Neural progenitor cell (in vitro differentiated cells): ENCODE measurements around the gene ASGR1. TPM values are rescaled to one million over a fixed set of nuclear protein-coding genes. Genes with fewer than 3 reads are reported as not detected.

Experiments used
- DNase-seq: peaks from one replicate; pipeline ENCODE4 v3.0.0-alpha.2; 2016; ENCODE audit warnings: low spot score
- H2AFZ ChIP-seq: fragments of 200-600 bp; sonication (generic); replicated peaks from 2 replicates; pipeline ENCODE4 v1.6.1; 2016; ENCODE audit warnings: antibody characterized with exemption
- H3F3A ChIP-seq: fragments of 200-600 bp; sonication (generic); 2 replicates; pipeline ENCODE4 v1.6.1; 2016; ENCODE audit warnings: antibody characterized with exemption, low read depth
- H3K27ac ChIP-seq: fragments of 200-600 bp; sonication (generic); 2 replicates; pipeline ENCODE4 v1.5.1; 2016; ENCODE audit warnings: mild to moderate bottlenecking
- H3K27me3 ChIP-seq: fragments of 200-600 bp; sonication (generic); 2 replicates; pipeline ENCODE4 v1.6.1; 2016; ENCODE audit warnings: mild to moderate bottlenecking, moderate library complexity
- H3K36me3 ChIP-seq: fragments of 200-600 bp; sonication (generic); 2 replicates; pipeline ENCODE4 v1.5.1; 2016
- H3K4me1 ChIP-seq: fragments of 200-600 bp; sonication (generic); 2 replicates; pipeline ENCODE4 v1.6.1; 2016; ENCODE audit warnings: mixed run types
- H3K4me2 ChIP-seq: fragments of 200-600 bp; sonication (generic); 2 replicates; pipeline ENCODE4 v1.6.1; 2016
- H3K4me3 ChIP-seq: fragments of 200-600 bp; sonication (generic); 2 replicates; pipeline ENCODE4 v1.5.1; 2016
- H3K79me2 ChIP-seq: fragments of 200-600 bp; sonication (generic); 2 replicates; pipeline ENCODE4 v1.6.1; 2016; ENCODE audit warnings: low read depth
- H3K9ac ChIP-seq: fragments of 200-600 bp; sonication (generic); 2 replicates; pipeline ENCODE4 v1.6.1; 2016
- H3K9me3 ChIP-seq: fragments of 200-600 bp; sonication (generic); 2 replicates; pipeline ENCODE4 v1.5.1; 2016; ENCODE audit warnings: low read depth
- H4K20me1 ChIP-seq: fragments of 200-600 bp; sonication (generic); 2 replicates; pipeline ENCODE4 v1.6.1; 2016; ENCODE audit warnings: low read depth
- H3K27ac Mint-ChIP-seq: 3 replicates; pipeline ENCODE4 v1.8.0; 2021; ENCODE audit warnings: mixed read lengths
- H3K27me3 Mint-ChIP-seq: 2 replicates; pipeline ENCODE4 v1.8.0; 2022; ENCODE audit warnings: low read depth, mild to moderate bottlenecking, inconsistent platforms, moderate library complexity, mixed read lengths; ENCODE audit not compliant: insufficient read depth
- H3K36me3 Mint-ChIP-seq: 3 replicates; pipeline ENCODE4 v1.8.0; 2021; ENCODE audit warnings: mixed read lengths
- H3K4me1 Mint-ChIP-seq: 3 replicates; pipeline ENCODE4 v1.8.0; 2021; ENCODE audit warnings: mixed read lengths
- H3K4me3 Mint-ChIP-seq: 3 replicates; pipeline ENCODE4 v1.8.0; 2021; ENCODE audit warnings: mild to moderate bottlenecking, moderate library complexity, mixed read lengths
- H3K9me3 Mint-ChIP-seq: 3 replicates; pipeline ENCODE4 v1.8.0; 2020; ENCODE audit warnings: mixed read lengths
- EZH2 ChIP-seq: fragments of 200-600 bp; sonication (generic); IDR thresholded peaks from 2 replicates; pipeline ENCODE4 v1.6.1; 2017; ENCODE audit warnings: antibody characterized with exemption, mild to moderate bottlenecking, moderate library complexity
- EZH2phosphoT487 ChIP-seq: fragments of 200-600 bp; sonication (generic); IDR thresholded peaks from 2 replicates; pipeline ENCODE4 v1.6.1; 2017; ENCODE audit warnings: antibody characterized with exemption
- total RNA-seq: library from RNA; depleted of rRNA; stranded (reverse); fragments of >200 nt; gene quantifications from 2 replicates; pipeline ENCODE4 v1.2.3, GENCODE V29; 2015; ENCODE audit warnings: low replicate concordance
- TF ChIP-seq, protein P1 (sequence below): fragments of 200-600 bp; sonication (generic); IDR thresholded peaks from 2 replicates; pipeline ENCODE4 v1.5.1; 2017; ENCODE audit warnings: antibody characterized with exemption, mild to moderate bottlenecking

Gene ASGR1
- total RNA-seq, 1 donor from 2014 or later, result 3.1 TPM

DNA sequence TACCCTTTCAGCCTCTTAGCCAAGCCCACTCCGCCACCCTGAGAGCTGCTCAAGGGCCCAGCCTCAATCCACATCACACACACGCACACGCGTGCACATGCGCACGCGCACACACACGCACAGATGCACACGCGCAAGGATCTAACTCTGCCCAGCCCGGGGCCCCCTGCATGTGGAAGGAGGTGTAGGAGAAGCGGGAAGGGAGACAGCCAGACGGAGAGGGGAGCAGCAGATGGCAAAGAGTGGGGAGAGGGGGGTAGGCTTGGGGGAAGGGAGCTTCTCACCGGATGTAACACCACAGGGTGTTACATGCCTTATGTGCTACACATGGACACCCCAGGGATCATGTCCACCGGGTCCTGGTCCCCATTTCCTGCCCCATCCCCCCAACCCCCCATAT lies 25.2 kb upstream of the ASGR1 start:
- Histone ChIP-seq H3K79me2 (peaks cover 42% of the 10 kb centered on the region), H3K4me2 (peak overlapping the region; percentile 76), H3K27ac (no peak overlapping the region), H3K9me3 (no peaks in the 10 kb centered on the region), H3K27me3 (no peaks in the 10 kb centered on the region), H3F3A (peaks cover 32% of the 10 kb centered on the region), H3K4me1 (peaks cover 34% of the 10 kb centered on the region), H2AFZ (no peak overlapping the region), H3K36me3 (peaks cover 11% of the 10 kb centered on the region), H4K20me1 (peaks cover 25% of the 10 kb centered on the region), H3K4me3 (peak overlapping the region; percentile 58), H3K9ac (no peak overlapping the region)
- H3K9me3 Mint-ChIP-seq, result no peaks in the 10 kb centered on the region
- H3K27ac Mint-ChIP-seq, result peak overlapping the region; percentile 90
- no peak for DNase-seq
- H3K4me1 Mint-ChIP-seq, result peaks cover 53% of the 10 kb centered on the region
- H3K4me3 Mint-ChIP-seq, result peak overlapping the region; percentile 78
- peaks cover 26% of the 10 kb centered on the region for H3K36me3 Mint-ChIP-seq
- TF ChIP-seq, protein P1, sequence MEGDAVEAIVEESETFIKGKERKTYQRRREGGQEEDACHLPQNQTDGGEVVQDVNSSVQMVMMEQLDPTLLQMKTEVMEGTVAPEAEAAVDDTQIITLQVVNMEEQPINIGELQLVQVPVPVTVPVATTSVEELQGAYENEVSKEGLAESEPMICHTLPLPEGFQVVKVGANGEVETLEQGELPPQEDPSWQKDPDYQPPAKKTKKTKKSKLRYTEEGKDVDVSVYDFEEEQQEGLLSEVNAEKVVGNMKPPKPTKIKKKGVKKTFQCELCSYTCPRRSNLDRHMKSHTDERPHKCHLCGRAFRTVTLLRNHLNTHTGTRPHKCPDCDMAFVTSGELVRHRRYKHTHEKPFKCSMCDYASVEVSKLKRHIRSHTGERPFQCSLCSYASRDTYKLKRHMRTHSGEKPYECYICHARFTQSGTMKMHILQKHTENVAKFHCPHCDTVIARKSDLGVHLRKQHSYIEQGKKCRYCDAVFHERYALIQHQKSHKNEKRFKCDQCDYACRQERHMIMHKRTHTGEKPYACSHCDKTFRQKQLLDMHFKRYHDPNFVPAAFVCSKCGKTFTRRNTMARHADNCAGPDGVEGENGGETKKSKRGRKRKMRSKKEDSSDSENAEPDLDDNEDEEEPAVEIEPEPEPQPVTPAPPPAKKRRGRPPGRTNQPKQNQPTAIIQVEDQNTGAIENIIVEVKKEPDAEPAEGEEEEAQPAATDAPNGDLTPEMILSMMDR, result no peak
- TF ChIP-seq EZH2phosphoT487, result no peak
- no peak for TF ChIP-seq EZH2
- H3K27me3 Mint-ChIP-seq, result peaks cover 2% of the 10 kb centered on the region

DNA sequence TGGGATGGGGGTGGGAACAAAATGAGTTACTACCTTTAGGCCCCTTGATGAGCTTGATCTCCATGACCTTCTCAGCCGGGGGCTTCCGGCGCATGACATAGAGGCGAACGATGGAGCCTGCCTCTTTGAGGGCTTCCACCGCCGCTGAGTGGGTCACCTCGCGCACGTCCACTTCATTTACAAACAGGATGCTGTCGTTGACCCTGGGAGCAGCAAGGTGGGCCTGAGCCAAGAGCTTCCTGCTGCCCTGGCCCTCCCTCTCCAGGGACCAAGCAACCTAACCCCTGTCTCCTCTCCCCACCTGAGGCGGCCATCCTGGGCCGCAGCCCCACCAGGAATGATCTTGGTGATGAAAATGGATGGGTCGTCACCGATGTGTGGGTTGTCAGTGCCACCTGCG lies 24.2 kb upstream of the ASGR1 start:
- no peaks in the 10 kb centered on the region for H3K9me3 Mint-ChIP-seq
- Histone ChIP-seq H3K27me3 (no peaks in the 10 kb centered on the region), H3K9ac (no peak overlapping the region)

DNA sequence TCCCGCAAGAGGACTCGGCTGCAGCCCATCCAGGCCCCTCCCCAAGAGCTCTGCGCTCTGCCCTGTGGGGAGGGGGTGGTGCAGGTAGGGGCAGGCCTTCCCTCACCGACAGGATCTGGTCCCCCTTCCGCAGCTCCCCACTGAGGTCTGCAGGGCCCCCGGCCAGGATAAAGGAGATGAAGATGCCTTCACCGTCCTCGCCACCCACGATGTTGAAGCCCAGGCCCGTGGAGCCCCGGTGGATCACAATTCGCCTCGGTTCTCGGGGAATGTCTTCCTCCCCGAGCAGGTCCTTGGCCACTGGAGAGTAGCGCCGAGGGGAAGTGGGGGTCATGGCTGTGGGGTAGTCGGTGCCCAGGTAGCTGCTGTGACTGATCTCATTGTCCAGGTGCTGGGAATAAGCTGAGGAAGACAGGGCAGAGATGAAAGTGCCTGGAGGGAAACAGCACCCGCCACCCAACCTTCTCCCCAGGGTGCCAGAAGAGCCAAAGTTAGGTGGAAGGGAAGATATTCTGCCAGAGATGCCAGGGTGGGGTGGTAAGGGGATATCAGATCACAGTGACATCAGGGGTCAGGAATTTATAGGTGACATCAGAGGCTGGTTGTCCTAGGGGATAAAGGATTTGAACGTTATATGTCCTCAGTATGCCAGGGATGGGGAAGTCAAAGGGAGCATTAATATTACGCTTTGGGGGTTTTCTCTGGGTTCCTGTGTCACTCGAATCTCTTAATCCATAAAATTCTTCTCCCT lies 17.7 kb upstream of the ASGR1 start:
- H3K4me2 ChIP-seq, result no peak overlapping the region
- H3K9ac ChIP-seq, result no peak overlapping the region
- no peak overlapping the region for H3K27ac ChIP-seq
- no peak overlapping the region for H3K4me3 Mint-ChIP-seq
- no peaks in the 10 kb centered on the region for H3K9me3 Mint-ChIP-seq
- peaks cover 4% of the 10 kb centered on the region for H4K20me1 ChIP-seq
- no peak overlapping the region for H3K27ac Mint-ChIP-seq
- TF ChIP-seq EZH2phosphoT487, result no peak
- TF ChIP-seq, protein P1, result no peak
- no peak for TF ChIP-seq EZH2
- H3K4me1 Mint-ChIP-seq, result peaks cover 10% of the 10 kb centered on the region
- peaks cover 3% of the 10 kb centered on the region for H3F3A ChIP-seq
- no peaks in the 10 kb centered on the region for H3K79me2 ChIP-seq
- H2AFZ ChIP-seq, result no peak overlapping the region
- H3K4me1 ChIP-seq, result no peaks in the 10 kb centered on the region
- H3K36me3 Mint-ChIP-seq, result peaks cover 29% of the 10 kb centered on the region
- no peak for DNase-seq
- H3K4me3 ChIP-seq, result no peak overlapping the region
- H3K9me3 ChIP-seq, result no peaks in the 10 kb centered on the region
- H3K27me3 ChIP-seq, result no peaks in the 10 kb centered on the region
- H3K27me3 Mint-ChIP-seq, result peaks cover 7% of the 10 kb centered on the region
- peaks cover 4% of the 10 kb centered on the region for H3K36me3 ChIP-seq

More for the DNA sequence above, 24.2 kb upstream of the ASGR1 start:
- Histone ChIP-seq H3K36me3 (peaks cover 11% of the 10 kb centered on the region), H3K4me1 (peaks cover 25% of the 10 kb centered on the region), H3F3A (peaks cover 23% of the 10 kb centered on the region), H4K20me1 (peaks cover 16% of the 10 kb centered on the region), H3K4me2 (no peak overlapping the region), H3K27ac (no peak overlapping the region), H3K4me3 (no peak overlapping the region), H3K79me2 (peaks cover 32% of the 10 kb centered on the region), H3K9me3 (no peaks in the 10 kb centered on the region), H2AFZ (no peak overlapping the region)
- Mint-ChIP-seq H3K36me3 (peaks cover 26% of the 10 kb centered on the region), H3K27ac (no peak overlapping the region), H3K27me3 (peaks cover 2% of the 10 kb centered on the region), H3K4me1 (peaks cover 43% of the 10 kb centered on the region), H3K4me3 (peak overlapping the region; percentile 78)
- DNase-seq, result no peak
- no peak for TF ChIP-seq EZH2phosphoT487
- TF ChIP-seq, protein P1, result no peak
- no peak for TF ChIP-seq EZH2
